Midbrain (tissue), 1 donor: ENCODE results near the gene FBXL15.

Source experiments
- DNase-seq: peaks from one replicate; lab custom pipeline; 2025; lab: John Stamatoyannopoulos, UW

FBXL15 gene

DNA sequence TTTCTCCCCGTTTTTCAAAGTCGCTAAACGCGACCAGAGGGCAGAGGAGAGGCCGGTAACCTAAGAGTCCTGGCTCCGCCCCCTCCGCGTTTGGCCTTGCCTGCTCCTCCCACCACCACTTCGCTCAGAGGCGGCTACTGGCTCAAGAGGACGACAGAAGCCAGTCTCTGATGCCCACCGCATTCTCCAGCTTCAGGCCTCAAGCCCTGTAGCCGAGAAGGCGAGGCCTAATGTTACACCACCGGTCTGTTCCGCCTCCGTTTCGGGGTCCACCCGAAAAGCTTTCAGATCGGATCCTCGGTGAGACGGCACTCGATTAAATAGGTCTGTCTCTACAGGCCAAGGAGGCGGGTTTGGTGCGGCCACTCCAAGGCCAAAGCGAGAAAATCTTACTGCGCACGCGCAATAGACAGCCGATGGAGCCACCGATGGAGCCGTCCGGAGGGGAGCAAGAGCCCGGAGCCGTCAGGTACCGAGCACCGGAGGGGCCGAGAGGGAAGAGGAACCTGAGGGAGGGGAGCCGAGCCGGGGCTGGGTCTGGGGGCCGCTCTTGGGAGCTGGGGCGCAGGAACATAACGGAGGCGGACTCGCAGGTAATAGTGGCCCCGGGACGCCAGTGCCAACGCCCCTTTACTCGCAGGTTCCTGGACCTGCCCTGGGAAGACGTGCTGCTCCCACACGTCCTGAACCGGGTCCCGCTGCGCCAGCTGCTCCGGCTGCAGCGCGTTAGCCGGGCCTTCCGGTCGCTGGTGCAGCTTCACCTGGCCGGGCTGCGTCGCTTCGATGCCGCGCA, at the start of gene FBXL15:
TSS of gene FBXL15 (plus strand) at position 123 of the 793 bp plus-strand sequence. CDS start at position 417, 294 bp downstream.
- peak; percentile 98 for DNase-seq

- no peak for DNase-seq
These were observed 49.3 kb upstream of the FBXL15 start for GRCh38 chr10:102371295-102371694.

DNA sequence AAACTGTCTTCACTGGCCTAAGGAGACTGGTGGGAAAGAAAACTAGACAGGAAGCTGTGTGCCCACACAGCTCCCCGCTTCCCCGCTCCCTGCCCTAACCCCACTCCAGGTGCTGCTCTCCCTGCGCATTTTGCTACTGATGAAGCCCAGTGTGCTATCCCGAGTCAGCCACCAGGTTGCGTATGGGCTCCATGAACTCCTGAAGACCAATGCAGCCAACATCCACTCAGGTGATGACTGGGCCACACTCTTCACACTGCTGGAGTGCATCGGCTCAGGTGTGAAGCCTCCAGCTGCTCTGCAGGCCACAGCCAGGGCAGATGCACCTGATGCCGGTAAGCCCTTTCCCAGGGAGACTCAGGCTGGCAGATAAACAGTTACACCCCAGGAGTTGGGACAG, 45.4 kb upstream of the FBXL15 start:
- no peak for DNase-seq

DNA sequence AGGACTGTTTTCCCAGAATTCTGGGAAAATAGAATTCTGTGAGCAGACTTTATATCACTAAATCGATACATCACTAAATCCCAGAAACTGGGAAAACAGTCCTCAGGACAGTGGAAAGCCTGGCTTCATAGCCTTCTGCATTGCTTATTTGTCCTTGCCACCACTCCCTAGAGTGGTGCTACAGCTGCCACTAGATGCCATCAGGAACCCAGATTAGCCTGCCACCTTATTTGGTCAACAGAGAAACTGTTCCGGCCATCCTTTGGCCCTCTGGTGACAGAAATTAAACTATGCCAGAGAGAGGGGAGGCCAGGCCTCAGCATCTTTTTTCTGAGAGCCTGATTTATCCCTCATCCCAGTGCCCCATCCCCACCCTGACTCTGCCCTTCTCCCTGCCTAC, 44.8 kb upstream of the FBXL15 start:
- no peak for DNase-seq

- DNase-seq: no peak
These were observed 43.7 kb upstream of the FBXL15 start for GRCh38 chr10:102376901-102377300.

- DNase-seq: no peak
These were observed 41.3 kb upstream of the FBXL15 start for GRCh38 chr10:102379383-102379782.

DNA sequence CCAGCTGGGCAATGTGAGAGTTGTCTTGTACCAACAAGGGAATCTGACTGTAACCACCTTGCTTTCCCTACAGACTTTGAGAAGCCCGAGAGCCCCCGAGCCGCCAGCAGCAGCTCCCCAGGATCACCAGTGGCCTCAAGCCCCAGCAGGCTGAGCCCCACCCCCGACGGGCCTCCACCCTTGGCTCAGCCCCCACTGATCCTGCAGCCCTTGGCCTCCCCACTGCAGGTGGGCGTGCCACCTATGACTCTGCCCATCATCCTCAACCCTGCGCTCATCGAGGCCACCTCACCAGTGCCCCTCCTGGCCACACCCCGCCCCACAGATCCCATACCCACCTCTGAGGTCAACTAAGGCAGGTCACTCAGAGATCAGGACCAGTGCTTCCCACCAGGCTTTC, 38.7 kb upstream of the FBXL15 start:
- no peak for DNase-seq

- DNase-seq: no peak
These were observed 37.8 kb upstream of the FBXL15 start for GRCh38 chr10:102382871-102383270.

DNA sequence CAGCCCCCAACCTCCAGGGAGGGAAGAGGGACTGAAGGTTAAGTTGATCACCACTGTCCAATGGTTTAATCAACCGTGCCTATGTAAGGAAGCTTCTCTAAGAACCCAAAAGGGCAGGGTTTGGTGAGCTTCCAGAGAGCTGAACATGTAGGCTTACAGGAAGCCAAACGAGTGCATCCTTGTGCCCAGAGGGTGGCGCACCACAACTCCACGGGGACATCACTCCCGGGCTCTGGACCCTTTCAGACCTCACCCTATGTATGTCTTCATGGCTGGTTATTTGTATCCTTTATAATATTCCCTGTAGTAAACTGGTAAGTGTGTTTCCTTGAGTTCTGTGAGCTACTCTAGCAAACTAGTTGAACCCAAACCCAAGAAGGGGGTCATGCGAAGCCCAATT, 36.6 kb upstream of the FBXL15 start:
- DNase-seq: no peak

DNA sequence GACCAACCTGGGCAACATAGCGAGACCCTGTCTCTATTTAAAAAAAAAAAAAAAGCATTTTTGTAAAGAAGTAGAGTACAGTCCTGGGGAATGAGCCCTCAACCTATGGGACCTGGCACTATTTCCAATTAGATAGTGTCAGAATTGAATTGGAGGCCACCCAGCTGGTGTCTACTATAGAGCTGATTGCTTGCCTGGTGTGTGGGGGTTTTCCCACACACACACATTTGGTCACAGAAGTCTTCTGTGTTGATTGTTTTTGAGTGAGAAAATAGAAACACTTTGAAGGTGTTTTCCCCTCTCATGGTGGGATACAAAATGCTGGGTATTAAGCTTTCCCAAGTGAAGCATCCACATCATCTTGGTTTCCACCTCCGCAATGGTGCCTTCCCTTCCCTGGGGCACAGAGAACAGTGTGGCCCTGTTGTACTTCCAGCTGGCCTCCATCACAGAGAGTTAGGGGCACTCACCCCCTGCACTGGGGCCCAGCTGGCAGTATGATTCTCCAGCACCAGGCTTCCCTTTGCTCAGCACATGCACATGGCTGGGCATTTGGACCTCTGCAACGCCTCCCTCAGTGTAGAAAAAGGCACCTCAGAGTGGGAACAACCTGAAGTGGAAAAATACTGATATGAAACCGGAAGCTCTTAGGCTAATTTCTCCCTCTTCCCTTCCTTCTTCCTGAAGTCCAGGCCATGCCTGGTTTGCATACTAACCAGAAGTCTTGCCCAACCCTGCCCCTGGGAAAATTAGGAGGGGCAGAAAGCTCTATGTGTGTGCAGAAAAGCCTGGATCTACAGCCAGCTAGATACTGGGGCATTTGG, 35.8 kb upstream of the FBXL15 start:
- DNase-seq: no peak

DNA sequence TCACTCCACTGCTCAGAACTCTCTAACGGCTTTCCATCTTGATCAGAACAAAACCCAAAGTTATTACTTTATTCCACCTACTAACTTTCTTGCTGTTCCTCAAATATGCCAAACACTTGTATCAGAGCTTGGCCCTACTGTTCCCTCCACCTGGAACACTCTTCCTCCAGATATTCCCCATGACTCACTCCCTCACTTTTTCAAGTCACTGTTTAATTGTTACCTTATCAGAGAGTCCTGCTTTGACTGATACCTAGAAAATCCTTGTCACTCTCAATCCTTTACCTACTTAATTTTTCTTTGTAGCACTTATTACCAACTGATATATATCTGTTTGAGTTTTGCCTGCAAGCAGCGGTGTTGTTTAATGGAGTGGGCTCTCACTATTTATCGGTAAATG, 30.7 kb upstream of the FBXL15 start:
- DNase-seq: no peak

GRCh38 chr10:102392306-102392705, 28.3 kb upstream of the FBXL15 start:
- DNase-seq: no peak

- DNase-seq: no peak
These were observed 27.1 kb upstream of the FBXL15 start for GRCh38 chr10:102393411-102394078.

DNA sequence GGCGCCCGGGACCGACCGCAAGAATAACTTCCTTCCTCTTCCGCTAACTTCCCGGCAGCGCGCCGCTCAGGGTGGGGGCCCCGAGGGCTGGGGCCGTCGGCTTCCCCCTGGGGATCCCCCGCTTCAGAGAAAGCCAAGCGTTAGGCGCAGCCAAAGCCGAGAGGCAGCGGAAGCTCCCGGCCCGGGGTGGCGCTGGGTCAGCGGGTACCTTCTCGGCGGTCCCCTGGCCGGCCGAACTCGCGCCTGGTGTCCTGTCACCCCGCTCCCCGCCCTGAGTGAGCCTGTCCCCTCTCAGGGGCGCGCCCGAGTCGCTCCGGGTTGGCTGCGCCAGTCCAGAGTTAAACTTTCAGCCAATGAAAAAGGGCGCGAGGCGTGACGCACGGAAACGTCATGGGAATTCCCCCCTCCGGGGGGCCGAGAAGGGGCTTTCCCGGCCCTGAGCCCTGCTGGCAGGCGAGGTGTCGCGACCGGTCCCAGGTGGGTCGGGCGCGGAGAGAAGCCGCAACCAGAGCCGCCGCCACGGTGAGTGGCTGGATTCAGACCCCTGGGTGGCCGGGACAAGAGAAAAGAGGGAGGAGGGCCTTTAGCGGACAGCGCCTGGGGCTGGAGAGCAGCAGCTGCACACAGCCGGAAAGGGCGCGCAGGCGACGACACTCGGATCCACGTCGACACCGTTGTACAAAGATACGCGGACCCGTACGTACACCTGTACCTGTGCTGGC, 26.4 kb upstream of the FBXL15 start:
- DNase-seq: peak; percentile 86

DNA sequence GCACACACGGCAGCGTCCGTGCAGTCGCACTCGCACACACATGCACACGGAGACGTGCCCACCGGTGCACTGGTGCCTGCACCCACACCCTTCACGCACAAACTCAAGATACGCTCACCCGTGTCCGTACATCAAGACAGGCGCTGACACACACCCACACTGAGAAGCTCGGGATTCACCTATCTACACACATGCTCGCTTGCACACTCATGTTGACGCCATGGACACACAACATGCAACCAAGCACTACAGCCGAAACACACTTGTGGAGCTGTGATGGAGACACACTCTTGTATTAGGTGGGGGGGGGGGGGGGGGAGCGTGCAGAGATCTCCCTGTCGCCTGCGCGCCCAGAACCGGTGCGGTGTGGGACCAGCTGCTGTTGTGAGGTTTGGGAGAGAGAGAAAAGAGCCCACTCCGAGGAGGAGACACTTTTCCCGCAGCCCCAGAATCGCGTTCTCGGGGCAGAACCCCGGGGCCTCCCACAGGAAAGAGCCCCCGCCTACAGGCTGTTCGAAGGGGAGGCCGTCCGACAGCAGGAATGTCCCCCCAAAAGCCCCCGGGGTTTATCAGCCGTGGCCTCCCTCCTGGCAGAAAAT, 25.7 kb upstream of the FBXL15 start:
- DNase-seq: no peak

- peak; percentile 89 for DNase-seq
These were observed 25.0 kb upstream of the FBXL15 start, which contains the start of gene NFKB2 for GRCh38 chr10:102395400-102396316. NFKB2 (plus strand) TSS chr10:102395705; CDS start chr10:102395960, 255 bp downstream.

GRCh38 chr10:102396317-102396650, 24.4 kb upstream of the FBXL15 start:
- no peak for DNase-seq

- DNase-seq: no peak
These were observed 23.9 kb upstream of the FBXL15 start for GRCh38 chr10:102396730-102397151.

DNA sequence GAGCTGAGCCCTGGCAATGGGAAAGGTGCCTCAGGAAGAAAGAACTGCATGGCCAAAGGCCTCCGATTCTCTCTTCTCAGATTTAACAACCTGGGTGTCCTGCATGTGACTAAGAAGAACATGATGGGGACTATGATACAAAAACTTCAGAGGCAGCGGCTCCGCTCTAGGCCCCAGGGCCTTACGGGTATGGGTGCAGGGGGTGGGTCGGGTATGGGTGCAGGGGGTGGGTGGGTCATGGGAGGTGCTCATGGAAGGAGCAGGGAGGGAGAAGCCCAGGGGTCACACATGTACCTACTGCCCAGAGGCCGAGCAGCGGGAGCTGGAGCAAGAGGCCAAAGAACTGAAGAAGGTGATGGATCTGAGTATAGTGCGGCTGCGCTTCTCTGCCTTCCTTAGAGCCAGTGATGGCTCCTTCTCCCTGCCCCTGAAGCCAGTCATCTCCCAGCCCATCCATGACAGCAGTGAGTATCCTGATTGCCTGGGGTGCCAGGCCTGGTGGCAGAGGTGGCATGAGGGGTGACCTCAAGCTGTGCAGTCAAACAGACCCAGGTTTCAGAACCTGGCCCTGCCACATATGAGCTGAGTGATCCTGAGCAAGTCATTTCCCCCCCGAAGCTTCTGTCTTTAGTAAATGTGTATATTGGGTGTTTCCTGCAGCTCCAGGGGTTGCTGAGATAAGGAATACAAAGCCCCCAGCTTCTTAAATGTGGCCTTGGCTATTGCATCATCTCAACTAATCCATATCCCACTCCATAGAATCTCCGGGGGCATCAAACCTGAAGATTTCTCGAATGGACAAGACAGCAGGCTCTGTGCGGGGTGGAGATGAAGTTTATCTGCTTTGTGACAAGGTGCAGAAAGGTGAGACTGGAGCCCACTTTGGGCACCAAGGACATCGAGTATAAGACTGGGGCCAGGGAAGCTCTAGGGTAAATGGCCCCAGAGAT, 23.1 kb upstream of the FBXL15 start:
- no peak for DNase-seq
